IPS-NIHi11 (cell line): ENCODE data around the gene DCBLD1.
"Not testable (repeated sequence)": the region's sequence is repeated elsewhere in the genome, so short reads cannot be mapped to it uniquely, and the experiment has no call there.

Source experiments
- DNase-seq: peaks from one replicate; pipeline ENCODE4 v3.0.0; 2012; ENCODE audit warnings: mixed read lengths, low spot score

The DCBLD1 gene

GRCh38 chr6:117501722-117502121 lies 19.2 kb downstream of the DCBLD1 start:
- no peak for DNase-seq

DNA sequence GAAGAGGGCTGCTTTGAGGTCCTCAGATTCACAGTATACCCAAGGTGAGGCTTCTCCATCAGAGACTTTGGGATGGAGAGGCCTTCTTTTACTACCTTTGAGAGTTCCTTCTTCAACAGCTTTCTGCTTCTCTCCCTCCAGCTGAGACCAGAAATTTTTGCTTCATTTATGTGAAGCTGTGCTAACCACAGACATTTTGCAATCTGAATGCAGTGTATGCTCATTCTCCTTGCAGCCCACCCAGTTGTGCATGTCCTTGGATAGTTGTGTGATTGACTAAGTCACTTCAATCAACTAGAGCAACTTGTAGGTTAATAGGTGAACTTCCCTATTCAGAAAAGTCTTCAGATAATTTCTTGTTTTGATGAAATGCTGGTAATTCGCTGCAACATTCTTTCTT lies 20.1 kb downstream of the DCBLD1 start:
- no peak for DNase-seq

DNA sequence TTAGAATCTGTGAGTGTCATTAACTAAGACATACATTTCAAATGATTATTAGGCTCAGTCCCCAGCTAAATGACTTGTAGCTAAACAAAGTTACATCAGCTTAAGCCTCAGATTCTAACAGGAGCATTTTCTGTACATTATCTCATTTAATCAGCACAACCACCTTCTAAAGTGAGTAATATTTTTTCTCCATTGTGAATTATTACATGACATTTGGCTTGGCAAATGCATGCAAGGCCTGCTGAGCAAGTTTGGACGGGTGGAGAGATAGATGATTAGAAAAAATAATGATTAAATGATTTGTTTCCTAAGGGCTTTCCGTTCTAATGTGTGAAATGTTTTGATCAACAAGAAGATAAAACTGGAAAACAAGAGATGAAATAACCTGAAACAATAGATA lies 20.7 kb downstream of the DCBLD1 start:
- no peak for DNase-seq

DNA sequence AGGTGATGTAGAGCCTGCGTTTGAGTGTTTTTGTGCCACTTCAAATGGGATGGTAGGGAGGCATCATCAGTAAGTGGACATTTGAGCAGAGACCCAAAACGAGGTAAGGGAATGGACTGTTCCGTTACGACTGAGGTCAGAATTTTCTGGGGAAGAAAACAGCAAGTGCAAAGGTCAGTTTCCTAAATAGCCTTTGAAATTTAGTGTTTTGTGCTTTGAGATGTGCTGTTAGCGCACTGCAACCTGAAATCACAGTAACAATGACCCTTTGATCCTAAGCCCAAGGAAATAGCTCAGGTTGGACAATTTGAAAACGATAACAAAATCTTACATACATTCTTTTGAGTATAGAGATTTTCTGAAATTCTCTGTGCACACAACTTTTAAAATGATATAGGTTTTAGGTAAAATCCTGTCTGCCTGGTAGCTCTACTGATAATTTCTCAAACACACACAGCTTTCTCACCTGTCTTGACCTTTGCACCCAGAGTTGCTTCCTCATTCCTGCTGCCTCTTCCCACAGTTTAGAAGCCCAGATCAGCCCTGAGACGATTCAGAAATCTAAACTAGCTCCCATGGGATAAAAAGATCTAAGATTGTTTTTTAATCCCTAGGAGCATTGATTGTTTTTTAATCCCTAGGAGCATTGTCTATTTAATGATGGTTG lies 22.1 kb downstream of the DCBLD1 start:
- no peak for DNase-seq

- DNase-seq: no peak
Measured at GRCh38 chr6:117505311-117505710, 22.8 kb downstream of the DCBLD1 start.

- DNase-seq: no peak
Measured at GRCh38 chr6:117506180-117506835, 23.8 kb downstream of the DCBLD1 start.

DNA sequence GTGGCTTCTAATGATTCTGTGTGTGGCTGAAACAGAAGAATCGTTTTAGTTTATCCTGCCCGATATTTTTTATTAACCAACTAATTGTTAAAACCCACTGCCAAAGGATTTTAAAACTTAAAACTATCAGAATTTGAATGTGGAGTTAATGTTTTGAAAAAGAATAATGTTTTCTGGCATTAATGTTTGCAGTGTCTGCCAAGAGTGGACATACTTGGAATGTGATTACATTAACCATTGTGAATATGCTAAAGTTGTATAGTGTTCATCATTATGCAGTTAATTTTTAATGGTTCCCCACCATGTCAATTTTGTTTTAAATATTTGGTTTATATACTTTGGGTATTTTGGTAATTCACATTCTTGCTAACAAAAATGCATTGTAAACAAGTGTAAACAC lies 24.4 kb downstream of the DCBLD1 start:
- DNase-seq: no peak

GRCh38 chr6:117508450-117508971 lies 26.0 kb downstream of the DCBLD1 start:
- DNase-seq: no peak

GRCh38 chr6:117509021-117509420 lies 26.5 kb downstream of the DCBLD1 start:
- DNase-seq: no peak

DNA sequence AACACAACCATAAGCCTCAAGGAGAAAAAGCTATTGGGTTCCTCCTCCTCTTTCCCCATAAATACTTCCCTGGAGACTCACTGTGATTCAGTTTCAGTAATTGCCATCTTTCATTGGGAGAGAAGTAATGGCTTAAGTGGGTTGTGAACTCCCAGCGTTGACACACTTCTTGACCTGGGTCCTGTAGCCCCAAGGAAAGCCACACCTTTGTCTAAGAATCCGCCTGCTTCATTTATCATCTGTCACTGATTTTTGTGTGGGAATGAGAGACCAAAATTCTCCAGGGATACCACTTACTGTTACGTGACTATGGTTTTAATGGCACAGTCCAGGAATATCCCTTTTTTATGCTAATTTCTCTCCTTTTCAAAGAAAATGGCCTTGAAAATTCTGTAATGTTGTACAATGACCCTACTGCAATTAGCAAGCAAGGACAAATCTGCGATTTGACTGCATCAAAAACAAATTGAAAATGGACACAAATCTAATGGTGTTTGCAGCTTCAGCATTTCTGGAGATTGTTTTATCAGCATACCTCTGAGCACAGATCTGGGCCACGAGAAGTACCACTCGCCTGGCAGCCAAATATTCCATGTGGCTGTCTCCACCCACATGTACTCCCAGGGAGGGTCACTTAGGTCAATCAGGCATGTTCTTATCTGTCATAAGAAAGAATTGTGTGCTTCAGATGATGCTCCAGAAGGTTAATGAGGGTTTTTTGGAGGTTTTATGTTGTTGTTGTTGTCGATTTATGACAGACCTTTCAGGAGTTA lies 29.8 kb downstream of the DCBLD1 start:
- DNase-seq: no peak

DNA sequence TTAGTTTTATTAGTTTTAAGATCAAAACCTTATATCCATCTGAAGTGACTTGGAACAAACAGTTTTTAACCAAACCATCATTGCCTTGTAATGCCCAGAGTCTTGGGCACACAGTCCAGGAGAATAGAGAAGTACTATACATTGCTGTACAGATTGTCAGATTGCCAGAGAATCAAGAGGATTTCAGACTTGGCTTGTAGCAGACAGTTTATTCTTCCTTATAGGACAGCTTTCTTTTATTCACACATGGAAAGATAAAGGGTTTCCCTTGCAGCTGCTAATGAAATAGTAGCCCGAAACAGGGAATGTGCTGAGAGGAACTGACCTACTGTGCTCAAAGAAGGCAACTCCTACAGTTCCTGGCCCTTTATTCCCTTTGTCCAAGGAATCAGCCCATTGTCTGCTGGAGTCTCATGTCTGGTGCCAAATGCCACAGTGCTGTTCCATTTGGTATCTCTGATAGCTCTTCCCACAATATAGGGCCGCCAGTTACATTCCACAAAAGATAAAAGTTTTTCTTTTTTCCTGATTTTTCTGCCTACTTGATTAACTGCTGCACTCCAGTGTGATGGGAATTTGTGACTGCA lies 30.6 kb downstream of the DCBLD1 start:
- peak; percentile 46 for DNase-seq

DNA sequence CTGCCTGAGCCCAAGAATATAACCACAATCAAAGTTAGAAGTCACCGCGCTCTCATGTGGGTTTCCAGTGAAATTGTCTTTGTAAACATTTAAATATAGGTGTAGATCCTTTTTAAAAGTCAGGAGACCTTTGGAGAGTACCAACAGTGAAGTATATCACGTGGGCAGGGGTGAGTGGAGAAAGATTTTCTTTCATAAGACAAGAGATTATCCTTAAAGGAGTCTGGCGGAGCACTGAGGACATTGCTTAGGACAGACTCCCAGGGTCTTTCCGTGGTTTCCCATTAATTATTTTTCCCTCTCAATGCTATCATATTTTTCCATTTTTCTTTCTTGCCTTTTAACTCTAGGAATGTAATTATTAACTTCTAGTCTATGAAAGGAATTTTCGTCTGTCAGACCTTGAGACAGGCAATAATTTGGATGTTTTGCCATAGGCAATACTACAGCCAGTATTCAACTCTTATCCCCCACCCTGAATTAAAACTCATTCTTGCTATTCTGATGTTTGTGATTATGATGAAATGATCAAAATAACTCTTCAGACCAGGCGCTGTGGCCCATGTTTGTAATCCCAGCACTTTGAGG lies 31.4 kb downstream of the DCBLD1 start:
- DNase-seq: no peak

- DNase-seq: no peak
Measured at GRCh38 chr6:117514655-117515054, 32.2 kb downstream of the DCBLD1 start.

- no peak for DNase-seq
Measured at GRCh38 chr6:117515326-117515725, 32.9 kb downstream of the DCBLD1 start.

- DNase-seq: not testable (repeated sequence)
Measured at GRCh38 chr6:117517995-117518394, 35.5 kb downstream of the DCBLD1 start.

DNA sequence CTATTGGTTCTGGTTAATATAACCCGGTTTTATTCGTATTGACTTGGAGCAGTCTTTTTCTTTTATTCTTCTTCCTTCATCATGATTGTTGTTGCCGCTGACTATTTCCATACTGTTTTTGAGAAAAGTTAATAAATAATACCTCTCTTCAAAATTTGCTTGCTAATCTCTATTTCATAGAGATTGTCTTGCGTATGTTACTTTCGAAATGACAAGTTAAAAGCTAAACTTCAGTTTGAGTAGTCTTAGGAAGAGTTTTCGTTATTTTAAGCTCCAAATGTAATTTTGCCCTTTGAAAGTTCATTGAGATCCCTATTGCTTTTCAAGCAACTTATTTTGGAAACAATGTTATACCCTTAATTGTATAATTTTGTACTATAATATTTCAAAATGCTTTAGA lies 36.4 kb downstream of the DCBLD1 start:
- DNase-seq: no peak

DNA sequence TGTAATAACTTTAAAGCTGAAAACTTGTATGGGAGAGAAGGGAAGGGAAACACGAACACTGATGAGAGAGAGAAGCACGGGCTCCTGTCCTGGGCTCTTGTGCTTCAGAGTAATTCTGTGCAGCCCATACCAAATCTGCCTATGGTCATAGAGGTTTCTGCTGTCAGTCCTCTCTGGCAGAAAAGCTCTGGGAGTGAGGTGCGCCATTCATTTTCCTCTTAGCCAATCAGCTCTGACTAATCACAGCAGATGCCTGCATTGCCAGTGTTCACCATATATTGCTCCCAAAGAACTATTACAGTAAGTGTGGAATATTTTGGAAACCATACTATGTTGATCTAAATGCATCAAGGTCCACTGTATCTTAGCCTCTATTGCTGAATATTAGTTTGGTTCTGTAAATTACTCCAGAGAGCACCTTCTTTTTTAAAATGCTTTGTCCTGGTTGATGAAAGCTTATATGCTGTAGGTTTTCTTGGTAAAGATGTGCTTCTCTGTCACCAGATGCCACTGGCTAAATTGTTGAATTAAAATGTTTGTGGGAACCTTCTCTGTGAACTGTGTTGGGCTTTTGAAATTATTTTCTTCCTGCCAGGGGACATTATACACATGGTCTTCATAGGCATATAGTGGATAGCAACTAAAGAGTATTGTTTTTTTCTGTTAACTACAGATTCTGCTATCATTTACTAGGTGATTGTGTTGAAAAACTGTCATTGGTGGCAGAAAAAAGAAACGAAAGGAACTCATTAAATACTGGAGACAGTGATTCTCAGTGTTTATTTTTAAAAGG lies 38.3 kb downstream of the DCBLD1 start:
- no peak for DNase-seq

- DNase-seq: no peak
Measured at GRCh38 chr6:117521791-117522502, 39.5 kb downstream of the DCBLD1 start.

DNA sequence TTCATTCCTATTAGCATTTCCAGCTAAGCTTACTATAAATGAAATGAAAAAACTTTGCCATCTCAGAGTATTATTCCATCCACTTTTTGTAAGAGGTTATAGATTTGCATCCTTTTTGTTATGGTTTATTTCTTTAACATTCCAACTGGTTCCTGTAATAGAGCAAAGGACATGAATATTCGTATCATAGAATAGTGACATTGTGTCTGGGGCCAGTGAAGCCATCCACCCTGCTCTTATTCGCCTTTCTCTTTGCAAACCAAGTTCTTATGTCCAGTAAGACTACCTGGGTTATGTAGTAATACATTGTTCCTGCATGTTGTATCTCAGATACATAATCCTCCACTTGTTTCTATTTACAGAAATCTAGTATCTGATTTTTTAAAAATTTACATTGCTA lies 43.1 kb downstream of the DCBLD1 start:
- no peak for DNase-seq

DNA sequence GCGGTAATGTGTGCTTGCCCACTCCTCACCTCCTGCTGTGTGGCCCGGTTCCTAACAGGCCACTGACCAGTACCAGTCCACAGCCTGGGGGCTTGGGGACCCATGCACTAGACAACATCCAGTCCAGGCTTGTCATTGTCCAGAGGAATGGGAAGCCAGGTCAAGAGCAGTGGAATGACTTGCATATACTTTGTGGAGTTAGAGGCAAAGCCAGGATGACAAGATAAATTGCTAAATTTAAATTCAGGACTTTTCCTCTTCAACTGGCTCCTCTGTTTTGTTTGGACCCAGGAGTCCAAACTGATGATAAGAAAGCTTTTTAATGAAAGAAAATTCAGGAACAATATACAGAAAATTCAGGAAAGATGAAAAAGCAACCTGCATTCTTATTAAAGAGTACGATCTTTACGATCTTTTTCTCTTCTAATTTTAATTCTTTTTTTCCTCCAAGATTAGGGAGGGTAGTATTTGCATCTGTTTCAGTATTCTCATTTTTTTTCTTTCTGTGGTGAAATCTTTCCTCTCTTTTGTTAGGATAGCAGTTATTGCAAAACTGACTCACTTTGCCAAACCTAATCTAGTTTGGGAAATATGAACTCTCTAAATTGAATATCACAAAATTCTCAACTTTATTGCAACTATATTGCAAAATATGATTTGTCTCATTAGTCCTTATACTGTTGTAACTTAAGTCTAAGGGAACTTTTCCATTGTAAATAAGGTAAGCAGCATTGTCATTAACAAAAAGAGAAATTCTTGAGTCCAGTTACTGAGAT lies 48.2 kb downstream of the DCBLD1 start:
- no peak for DNase-seq
